Erythroblast (primary cell): Measurements from ENCODE around the gene NPC1L1.

Experiments
- GATA1 ChIP-seq: IDR thresholded peaks from 2 replicates; pipeline ENCODE4 v1.6.1; 2011; ENCODE audit warnings: low read depth, mild to moderate bottlenecking, control low read depth, low read length, moderate library complexity
- POLR2A ChIP-seq: IDR thresholded peaks from 2 replicates; pipeline ENCODE4 v1.6.1; 2011; ENCODE audit warnings: mild to moderate bottlenecking, low read length

DNA sequence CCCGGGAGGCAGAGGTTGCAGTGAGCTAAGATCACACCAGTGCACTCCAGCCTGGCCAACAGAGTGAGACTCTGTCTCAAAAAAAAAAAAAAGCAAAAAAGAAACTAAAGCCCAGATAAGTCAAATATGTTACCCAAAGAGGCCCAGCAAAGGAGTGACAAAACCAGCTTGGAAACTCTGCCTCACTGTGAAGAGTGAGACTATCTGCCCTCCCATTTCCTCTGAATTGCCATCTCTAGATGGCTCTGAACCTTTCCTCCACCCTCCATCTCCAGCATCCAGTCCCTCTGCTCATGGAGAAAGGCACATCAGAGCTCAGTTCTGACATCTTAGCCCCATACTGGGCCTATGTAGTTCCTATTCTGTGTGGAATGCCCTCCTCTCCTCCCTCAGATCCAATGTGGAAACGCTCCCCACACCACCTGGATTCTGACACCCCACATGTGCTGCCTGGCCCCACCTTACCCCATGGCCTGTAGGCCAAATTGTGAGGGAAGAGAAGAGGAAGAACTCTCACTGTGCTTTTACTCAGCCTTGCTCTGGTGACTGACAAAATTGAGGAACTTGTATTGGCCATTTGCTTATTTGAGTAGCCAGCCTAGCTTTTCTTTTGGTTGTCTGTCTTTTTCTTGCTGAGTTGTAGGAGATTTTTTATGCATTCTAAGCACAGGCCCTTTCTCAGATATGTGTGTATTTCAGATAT is 32.7 kb downstream of the NPC1L1 start:
- TF ChIP-seq POLR2A, result no peak
- no peak for TF ChIP-seq GATA1
